Head of caudate nucleus (tissue), 42 donors: ENCODE data around the gene PNPLA2.

Experiments used
- DNase-seq, 42 donors: peaks; one replicate each; pipeline versions ENCODE4 v3.0.0 to v3.0.0-alpha.2; 2020 to 2021; ENCODE audit warnings: mixed read lengths in 7 of 42
- intact Hi-C: fragments of 100-400 bp; cut with DNase I; formaldehyde crosslinking; loops from one replicate; pipeline ENCODE4 v1.15.0; 2022

The PNPLA2 gene

GRCh38 chr11:825366-826226, 6.9 kb downstream of the PNPLA2 start:
- intact Hi-C loops: no loop called here
- DNase-seq: no peak

- no peak for DNase-seq
- intact Hi-C loops: no loop called here
Measured at GRCh38 chr11:826227-826621, 7.5 kb downstream of the PNPLA2 start.

GRCh38 chr11:826836-827145, 8.1 kb downstream of the PNPLA2 start:
- DNase-seq: no peak
- intact Hi-C loops: no loop called here

GRCh38 chr11:827146-827896, 8.6 kb downstream of the PNPLA2 start:
- DNase-seq: no peak
- intact Hi-C loops: no loop called here

DNA sequence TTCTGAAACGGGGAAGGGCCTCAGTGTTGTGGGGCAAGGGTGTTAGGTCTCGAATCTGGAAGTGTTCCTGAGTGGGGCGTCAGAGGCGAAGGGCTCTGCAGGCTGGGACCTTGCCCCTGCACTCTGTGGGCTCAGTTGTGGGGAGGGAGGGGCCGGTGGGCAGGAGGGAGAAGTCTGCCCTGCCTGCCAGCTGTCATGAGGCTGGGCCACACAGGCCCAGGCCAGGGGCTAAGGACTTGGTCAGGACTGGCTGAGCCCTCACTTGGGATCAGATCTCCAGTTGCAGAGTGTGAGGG, 9.1 kb downstream of the PNPLA2 start, which contains the start of gene CRACR2B:
CRACR2B (plus strand) TSS at position 23 of the 296 bp plus-strand sequence. CDS start 689 bp downstream, outside the sequence.
- intact Hi-C loops: no loop called here

GRCh38 chr11:828506-829175, 9.9 kb downstream of the PNPLA2 start:
- intact Hi-C loops: no loop called here
- no peak for DNase-seq

More for the DNA sequence above, 9.1 kb downstream of the PNPLA2 start, which contains the start of gene CRACR2B:
- DNase-seq: no peak

- peak in 1 of 42 donors; percentile 54 for DNase-seq
- intact Hi-C loops: no loop called here
Measured at GRCh38 chr11:829176-829846, 10.6 kb downstream of the PNPLA2 start.

DNA sequence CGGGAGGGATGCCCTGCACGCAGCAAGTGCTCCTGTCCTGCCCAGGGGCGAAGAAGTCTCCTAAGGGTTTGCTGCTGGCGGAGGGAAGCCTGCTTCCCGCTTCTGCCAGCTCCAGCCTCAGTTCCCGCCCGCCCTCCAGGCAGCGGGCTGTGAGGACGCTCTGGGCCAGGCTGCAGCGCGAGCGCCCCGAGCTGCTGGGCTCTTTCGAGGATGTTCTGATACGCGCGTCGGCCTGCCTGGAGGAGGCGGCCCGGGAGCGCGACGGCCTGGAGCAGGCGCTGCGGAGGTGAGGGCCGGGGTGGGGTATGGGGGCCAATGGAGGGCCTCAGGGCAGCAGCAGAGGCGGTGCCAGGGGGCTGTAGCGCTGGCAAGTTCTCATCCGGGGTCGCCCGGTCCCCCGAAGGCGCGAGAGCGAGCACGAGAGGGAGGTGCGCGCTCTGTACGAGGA, 11.2 kb downstream of the PNPLA2 start:
- intact Hi-C loops: no loop called here

DNA sequence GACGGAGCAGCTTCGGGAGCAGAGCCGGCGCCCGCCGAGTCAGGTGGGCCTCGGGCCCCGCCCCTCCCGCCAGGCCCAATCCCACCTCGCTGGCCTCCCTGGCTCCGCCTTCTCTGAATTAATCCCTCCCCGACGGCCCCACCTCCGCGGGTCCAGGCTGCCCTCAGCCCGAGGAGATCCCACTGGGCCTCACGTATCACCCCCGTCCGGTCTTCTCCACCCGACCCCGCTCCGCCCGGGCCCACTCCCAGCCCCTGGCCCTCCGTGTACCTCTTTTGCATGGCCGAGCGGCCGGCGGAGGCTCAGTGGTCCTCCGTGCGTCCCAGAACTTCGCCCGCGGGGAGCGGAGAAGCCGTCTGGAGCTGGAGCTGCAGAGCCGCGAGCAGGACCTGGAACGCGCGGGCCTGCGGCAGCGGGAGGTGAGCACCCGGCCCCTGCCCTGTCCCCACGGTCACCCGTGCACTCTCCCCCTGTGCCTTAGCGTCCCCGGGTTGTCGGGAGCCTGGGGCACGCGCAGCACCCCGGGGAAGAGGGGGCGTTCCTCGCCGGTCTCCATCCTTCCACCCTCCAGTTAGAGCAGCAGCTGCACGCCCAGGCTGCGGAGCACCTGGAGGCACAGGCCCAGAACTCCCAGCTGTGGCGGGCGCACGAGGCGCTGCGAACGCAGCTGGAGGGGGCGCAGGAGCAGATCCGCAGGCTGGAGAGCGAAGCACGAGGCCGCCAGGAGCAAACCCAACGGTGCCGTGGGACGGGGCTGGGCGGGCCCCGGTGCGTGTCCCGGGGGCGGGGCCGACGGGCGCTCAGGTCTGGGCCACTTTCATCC, 11.8 kb downstream of the PNPLA2 start:
- intact Hi-C loops: no loop called here
- DNase-seq: peak in 37 of 42 donors; percentile 48 to 82 (median 70)

More for the DNA sequence above, 11.2 kb downstream of the PNPLA2 start:
- DNase-seq: no peak

- DNase-seq: no peak
- intact Hi-C loops: no loop called here
Measured at GRCh38 chr11:831118-831864, 12.6 kb downstream of the PNPLA2 start.

- DNase-seq: no peak
- intact Hi-C loops: no loop called here
Measured at GRCh38 chr11:831961-832528, 13.3 kb downstream of the PNPLA2 start.

DNA sequence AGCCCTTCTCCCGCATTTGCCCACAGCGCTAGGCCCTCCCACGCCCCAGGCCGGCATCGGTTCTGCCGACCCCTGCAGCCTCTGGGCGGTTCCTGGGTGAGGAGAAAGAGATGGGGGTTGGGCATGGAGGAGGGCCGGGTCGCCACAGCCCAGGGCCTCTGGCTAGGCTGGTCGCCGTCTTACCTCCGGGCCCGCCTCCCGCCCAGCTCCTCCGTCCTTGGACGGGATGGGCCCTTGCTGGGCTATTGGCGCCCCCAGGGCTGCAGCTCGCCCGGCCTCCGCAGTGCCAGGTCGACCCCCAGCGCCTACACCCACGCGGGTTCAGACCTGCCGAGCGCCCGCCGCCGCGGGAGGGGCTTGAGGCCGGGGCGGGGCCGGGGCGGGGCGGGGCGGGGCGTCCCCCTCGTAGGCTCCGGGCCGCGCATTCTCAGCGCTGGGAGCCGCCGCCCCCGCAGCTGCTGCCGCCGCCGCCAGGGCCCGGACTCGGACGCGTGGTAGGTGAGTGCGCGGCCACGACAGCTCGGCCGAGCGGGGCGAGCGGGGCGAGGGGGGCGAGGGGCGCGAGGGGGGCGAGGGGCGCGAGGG, 13.9 kb downstream of the PNPLA2 start, which contains the start of gene CD151:
CD151 (plus strand) TSS at position 424 of the 585 bp plus-strand sequence. CDS start 3,118 bp downstream, outside the sequence.
- DNase-seq: peak in 16 of 42 donors; percentile 27 to 66 (median 50)
- intact Hi-C loops: no loop called here

DNA sequence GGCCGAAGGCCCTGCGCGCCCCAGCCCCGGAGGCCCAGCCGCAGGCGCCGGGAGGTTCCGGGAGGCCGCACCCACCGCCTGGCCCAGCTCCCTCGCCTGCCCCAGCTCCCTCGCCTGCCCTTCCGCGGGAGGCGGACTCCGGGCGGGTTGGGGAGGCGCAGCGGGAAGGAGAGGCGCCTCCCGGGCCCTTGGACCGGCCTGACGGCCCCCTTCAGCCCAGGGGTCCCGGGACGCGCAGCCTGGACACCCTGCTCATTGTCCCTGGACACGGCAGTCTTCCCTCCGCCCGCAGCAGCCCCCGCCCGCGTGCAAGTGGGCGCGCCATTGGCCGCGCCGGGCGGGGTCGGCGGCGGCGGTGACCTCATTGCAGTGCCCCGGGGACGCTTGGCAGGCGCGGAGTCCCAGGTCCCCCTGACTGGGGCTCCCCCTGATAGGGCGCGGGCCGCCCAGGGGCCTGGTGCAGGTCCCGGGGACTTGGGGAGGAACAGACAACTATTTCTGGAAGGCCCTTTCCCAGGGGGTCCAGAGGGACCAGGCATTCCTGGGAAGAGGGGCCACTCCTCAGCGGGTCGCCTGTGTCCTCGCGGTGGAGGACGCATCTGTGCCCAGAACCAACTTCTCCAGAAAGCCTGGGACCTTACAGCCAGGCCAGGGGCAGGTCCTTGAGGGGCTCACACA, 14.5 kb downstream of the PNPLA2 start:
- intact Hi-C loops: no loop called here
- DNase-seq: peak in 1 of 42 donors; percentile 37

GRCh38 chr11:833849-834311, 15.2 kb downstream of the PNPLA2 start:
- no peak for DNase-seq
- intact Hi-C loops: no loop called here

GRCh38 chr11:834371-835316, 15.9 kb downstream of the PNPLA2 start:
- peak in 8 of 42 donors; percentile 41 to 79 (median 58) for DNase-seq
- intact Hi-C loops: no loop called here
